ENCODE data around the gene SIL1. TPM values are rescaled to one million over a fixed set of nuclear protein-coding genes. Genes with fewer than 3 reads are reported as not detected.
A peak's percentile ranks its signal among the peaks of the same experiment; 100 is the strongest.

The SIL1 gene
- total and polyA plus RNA-seq, 5 donors: 43.4 to 51.6 (median 43.7) TPM

DNA sequence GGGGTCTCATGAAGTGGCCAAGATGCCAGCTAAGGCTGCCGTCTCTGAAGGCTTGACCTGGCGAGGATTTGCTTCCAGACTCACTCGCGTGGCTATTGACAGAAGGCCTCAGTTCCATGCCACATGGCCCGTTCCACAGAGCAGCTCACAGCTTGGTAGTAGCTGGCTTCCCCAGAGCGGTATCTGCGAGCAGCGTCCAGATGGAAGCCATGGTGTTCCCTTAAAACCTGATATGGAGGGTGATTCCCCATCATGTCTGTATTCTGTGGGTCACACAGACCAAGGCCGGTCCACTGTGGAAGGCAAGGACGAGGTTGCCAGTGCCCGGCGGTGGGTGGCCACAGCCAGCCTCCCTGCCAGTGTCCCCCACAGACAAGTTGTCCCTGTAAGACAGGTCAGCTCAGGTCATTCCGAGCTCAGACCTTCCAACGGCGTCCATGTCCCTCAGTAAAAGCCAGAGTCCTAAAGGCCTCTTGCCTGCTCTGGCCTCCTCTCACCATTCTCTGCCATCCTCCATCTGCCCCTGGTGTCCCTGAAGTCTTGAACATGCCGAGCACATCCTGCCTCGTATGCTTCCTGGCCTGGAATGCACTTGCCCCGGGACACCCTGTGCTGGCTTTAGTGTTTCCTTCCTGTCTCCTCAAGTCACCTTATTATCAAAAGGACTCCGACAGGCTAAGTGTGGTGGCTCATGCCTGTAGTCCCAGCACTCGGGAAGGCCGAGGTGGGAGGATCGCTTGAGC lies 261.8 kb downstream of the SIL1 start:
- DNase-seq (peak in 2 of 3 donors; percentile 61 to 75), ATAC-seq (peak; percentile 69 to 81)
- WGBS: 76% methylated on average over 22 of the region's 22 CpGs
- Histone ChIP-seq H3K9me3 (ENCODE audit: control insufficient read depth, low read length) (no peaks in the 10 kb centered on the region), H3K27ac (ENCODE audit: low read length) (peak overlapping the region; percentile 63), H3K4me3 (ENCODE audit: low read length) (no peak overlapping the region), H3K4me1 (ENCODE audit: control insufficient read depth, insufficient read depth, low read length) (peaks cover 7% of the 10 kb centered on the region), H3K27me3 (ENCODE audit: control insufficient read depth, insufficient read depth) (no peaks in the 10 kb centered on the region)
- intact Hi-C loops (cut with DNase I): no loop called here

DNA sequence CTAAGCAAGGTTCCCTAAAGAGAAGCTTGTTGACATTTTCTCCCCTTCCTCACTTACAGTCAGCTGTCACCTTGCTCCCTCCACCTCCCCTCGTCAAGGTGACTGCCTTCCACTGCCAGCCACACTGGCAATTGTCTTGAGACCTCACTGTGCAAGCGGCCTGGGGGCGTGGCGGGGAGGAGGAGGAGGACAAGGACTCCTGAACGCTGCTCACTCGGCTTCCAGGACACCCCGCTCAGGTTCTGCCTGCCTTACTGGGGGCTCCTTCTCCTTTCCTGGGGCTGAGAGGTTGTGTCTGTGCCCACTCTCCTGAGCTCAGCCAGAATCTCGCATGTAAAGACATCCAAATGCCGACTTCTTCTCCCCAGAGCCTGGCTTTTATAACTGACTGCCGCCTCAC lies 262.7 kb downstream of the SIL1 start:
- Histone ChIP-seq H3K4me1 (ENCODE audit: control insufficient read depth, insufficient read depth, low read length) (peaks cover 7% of the 10 kb centered on the region), H3K27me3 (ENCODE audit: control insufficient read depth, insufficient read depth) (no peaks in the 10 kb centered on the region), H3K9me3 (ENCODE audit: control insufficient read depth, low read length) (no peaks in the 10 kb centered on the region), H3K27ac (ENCODE audit: low read length) (no peak overlapping the region), H3K4me3 (ENCODE audit: low read length) (no peak overlapping the region)
- WGBS: 84% methylated on average over 10 of the region's 10 CpGs
- intact Hi-C loops (cut with DNase I): no loop called here
- DNase-seq (peak in 1 of 3 donors; percentile 63), ATAC-seq (no peak)

DNA sequence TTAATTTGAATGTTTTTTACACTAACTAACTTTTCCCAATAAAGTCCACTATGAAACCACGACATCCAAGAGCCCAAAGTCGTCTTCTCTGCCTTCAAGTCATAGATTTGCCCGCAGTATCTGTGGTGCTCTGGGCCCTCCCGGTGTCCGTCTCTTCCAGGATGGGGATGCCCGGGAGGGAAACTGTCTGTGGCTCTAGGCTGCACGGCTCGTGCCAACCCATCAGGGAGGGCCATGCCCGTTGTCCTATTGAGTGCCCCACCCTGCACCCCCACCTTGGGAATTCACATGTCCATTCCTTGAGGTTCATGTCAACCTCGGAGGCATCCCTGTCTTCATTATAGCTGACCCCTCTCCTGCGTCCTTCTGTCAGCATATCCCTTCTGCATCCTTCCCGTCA lies 263.2 kb downstream of the SIL1 start:
- Histone ChIP-seq H3K9me3 (ENCODE audit: control insufficient read depth, low read length) (no peaks in the 10 kb centered on the region), H3K27ac (ENCODE audit: low read length) (no peak overlapping the region), H3K4me3 (ENCODE audit: low read length) (no peak overlapping the region), H3K27me3 (ENCODE audit: control insufficient read depth, insufficient read depth) (no peaks in the 10 kb centered on the region), H3K4me1 (ENCODE audit: control insufficient read depth, insufficient read depth, low read length) (peaks cover 7% of the 10 kb centered on the region)
- intact Hi-C loops (cut with DNase I): no loop called here
- WGBS: 89% methylated on average over 12 of the region's 12 CpGs
- no peak for ATAC-seq
- peak in 1 of 3 donors; percentile 39 for DNase-seq

DNA sequence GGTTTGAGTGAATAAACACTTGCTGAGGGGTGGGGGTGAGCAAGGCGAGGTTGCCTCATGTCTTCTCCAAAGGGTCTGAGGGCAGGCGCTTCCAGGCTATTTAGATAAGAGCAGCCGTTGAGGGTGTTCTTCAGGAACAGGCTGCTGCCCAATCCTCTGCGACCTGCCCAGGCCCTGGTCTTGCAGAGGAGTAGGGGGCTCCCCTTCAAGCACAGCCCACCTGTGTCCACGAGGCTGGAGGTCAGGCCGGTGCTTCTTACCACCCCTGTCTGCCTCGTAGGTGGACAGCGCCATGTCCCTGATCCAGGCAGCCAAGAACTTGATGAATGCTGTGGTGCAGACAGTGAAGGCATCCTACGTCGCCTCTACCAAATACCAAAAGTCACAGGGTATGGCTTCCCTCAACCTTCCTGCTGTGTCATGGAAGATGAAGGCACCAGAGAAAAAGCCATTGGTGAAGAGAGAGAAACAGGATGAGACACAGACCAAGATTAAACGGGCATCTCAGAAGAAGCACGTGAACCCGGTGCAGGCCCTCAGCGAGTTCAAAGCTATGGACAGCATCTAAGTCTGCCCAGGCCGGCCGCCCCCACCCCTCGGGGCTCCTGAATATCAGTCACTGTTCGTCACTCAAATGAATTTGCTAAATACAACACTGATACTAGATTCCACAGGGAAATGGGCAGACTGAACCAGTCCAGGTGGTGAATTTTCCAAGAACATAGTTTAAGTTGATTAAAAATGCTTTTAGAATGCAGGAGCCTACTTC lies 264.5 kb downstream of the SIL1 start:
- ATAC-seq (no peak), DNase-seq (no peak)
- H3K4me1 ChIP-seq (ENCODE audit: control insufficient read depth, insufficient read depth, low read length): peaks cover 7% of the 10 kb centered on the region
- 84% methylated on average over 18 of the region's 18 CpGs for WGBS
- no peaks in the 10 kb centered on the region for H3K27me3 ChIP-seq (ENCODE audit: control insufficient read depth, insufficient read depth)
- H3K9me3 ChIP-seq (ENCODE audit: control insufficient read depth, low read length): no peaks in the 10 kb centered on the region
- H3K4me3 ChIP-seq (ENCODE audit: low read length): no peak overlapping the region
- no peak overlapping the region for H3K27ac ChIP-seq (ENCODE audit: low read length)
- intact Hi-C loops (cut with DNase I): no loop called here

DNA sequence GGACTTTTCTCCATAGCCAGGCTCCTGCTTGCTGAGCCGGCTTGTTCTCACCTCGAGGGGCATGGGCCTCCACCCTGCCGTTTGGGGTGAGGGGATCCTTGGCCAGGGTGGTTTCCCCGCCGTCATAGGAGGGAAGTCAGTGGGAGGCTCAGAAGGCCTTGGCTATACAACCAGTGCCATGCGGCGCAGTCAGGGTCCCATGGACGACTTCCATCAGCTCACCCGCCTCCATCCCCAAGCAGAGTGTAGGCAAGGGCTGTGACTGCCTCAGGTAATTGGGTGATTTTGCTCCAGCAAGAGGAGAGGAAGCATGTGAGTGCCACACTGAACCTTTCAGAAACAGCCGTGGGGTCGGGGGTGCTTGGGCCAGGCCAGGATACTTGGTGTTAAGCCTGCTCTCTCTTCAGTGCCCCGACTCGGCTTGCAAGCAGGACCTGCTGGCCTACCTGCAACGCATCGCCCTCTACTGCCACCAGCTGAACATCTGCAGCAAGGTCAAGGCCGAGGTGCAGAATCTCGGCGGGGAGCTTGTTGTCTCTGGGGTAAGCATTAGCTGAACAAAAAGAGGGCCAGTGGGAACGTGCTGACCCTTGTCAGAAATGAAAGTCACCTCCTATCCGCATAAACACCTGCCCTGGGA lies 265.9 kb downstream of the SIL1 start:
- ATAC-seq: no peak
- no peak for DNase-seq
- Histone ChIP-seq H3K4me1 (ENCODE audit: control insufficient read depth, insufficient read depth, low read length) (peaks cover 11% of the 10 kb centered on the region), H3K9me3 (ENCODE audit: control insufficient read depth, low read length) (no peaks in the 10 kb centered on the region), H3K4me3 (ENCODE audit: low read length) (no peak overlapping the region), H3K27me3 (ENCODE audit: control insufficient read depth, insufficient read depth) (no peaks in the 10 kb centered on the region), H3K27ac (ENCODE audit: low read length) (no peak overlapping the region)
- 87% methylated on average over 20 of the region's 20 CpGs for WGBS
- intact Hi-C loops (cut with DNase I): no loop called here

DNA sequence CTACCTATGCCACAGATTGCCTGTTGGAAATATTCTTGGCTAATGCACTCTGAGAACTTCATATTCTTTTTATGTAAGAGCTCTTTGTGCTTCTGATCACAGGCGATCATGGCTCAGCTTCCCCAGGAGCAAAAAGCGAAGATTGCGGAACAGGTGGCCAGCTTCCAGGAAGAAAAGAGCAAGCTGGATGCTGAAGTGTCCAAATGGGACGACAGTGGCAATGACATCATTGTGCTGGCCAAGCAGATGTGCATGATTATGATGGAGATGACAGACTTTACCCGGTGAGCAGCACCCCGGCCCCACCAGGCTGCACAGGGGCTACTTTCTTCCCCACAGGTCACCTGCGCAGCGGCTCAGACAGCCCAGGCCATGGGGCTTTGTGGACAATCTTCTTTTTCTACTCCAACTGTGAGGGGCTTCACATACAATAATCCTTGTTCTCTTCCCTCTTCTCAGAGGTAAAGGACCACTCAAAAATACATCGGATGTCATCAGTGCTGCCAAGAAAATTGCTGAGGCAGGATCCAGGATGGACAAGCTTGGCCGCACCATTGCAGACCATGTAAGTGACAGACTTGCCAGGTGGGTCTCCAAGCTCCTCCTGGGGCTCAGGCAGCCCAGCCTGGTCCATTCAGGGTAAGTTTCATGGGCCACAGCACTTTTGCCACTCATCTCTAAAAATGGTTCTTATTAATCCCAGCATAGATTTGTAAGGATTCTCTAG lies 267.6 kb downstream of the SIL1 start:
- ATAC-seq: no peak
- Histone ChIP-seq H3K9me3 (ENCODE audit: control insufficient read depth, low read length) (no peaks in the 10 kb centered on the region), H3K27ac (ENCODE audit: low read length) (no peak overlapping the region), H3K4me1 (ENCODE audit: control insufficient read depth, insufficient read depth, low read length) (peaks cover 4% of the 10 kb centered on the region), H3K27me3 (ENCODE audit: control insufficient read depth, insufficient read depth) (no peaks in the 10 kb centered on the region), H3K4me3 (ENCODE audit: low read length) (no peak overlapping the region)
- no peak for DNase-seq
- intact Hi-C loops (cut with DNase I): no loop called here
- 78% methylated on average over 10 of the region's 10 CpGs for WGBS

DNA sequence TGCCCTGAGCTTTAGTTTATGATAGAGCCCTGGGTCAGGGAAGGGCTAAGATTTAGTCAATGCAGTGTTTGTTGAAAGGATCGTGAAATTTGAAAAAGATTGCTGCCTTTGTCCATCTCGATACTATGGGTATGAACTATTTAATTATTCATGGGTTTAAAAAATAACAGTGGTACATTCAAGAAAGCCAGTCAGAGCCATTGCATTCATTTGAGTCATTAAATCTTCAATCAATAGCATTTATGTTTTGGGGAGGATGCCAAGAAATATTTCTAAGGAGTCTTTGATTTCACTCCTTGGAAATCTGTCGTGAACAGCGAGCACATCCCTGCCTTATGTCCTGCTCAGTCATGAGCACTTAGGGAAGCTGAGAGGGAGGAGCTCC lies 268.6 kb downstream of the SIL1 start:
- WGBS: 87% methylated on average over 4 of the region's 4 CpGs
- DNase-seq: no peak
- no peak overlapping the region for H3K4me3 ChIP-seq (ENCODE audit: low read length)

DNA sequence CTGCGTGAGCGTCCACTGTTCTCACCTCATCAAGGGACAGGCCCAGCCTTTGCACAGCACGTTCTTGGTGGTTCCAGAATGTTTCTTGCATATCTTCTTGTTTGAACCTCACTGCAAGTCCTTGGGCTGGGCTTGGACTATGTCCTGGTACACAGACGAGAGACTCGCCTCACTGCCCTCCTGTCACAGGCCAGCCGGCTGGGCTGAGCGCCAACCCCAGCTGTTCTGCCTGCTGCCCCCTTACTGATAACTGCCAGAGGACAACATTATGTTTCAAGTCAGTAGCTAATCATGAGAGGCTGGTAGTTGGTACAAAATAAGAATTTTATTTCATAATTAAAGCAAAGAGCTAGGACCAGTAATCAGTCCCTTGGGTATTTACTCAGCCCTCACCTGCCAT lies 270.2 kb downstream of the SIL1 start:
- intact Hi-C loops (cut with DNase I): no loop called here
- 36% methylated on average over 7 of the region's 7 CpGs for WGBS
- Histone ChIP-seq H3K4me1 (ENCODE audit: control insufficient read depth, insufficient read depth, low read length) (peaks cover 4% of the 10 kb centered on the region), H3K4me3 (ENCODE audit: low read length) (no peak overlapping the region), H3K27me3 (ENCODE audit: control insufficient read depth, insufficient read depth) (no peaks in the 10 kb centered on the region), H3K9me3 (ENCODE audit: control insufficient read depth, low read length) (no peaks in the 10 kb centered on the region), H3K27ac (ENCODE audit: low read length) (peak overlapping the region; percentile 19)
- peak; percentile 77 to 93 (median 93) for DNase-seq
- ATAC-seq: peak; percentile 80 to 87

More for the DNA sequence above, 268.6 kb downstream of the SIL1 start:
- H3K27ac ChIP-seq (ENCODE audit: low read length): peak overlapping the region; percentile 61
- H3K4me1 ChIP-seq (ENCODE audit: control insufficient read depth, insufficient read depth, low read length): peaks cover 4% of the 10 kb centered on the region
- no peaks in the 10 kb centered on the region for H3K9me3 ChIP-seq (ENCODE audit: control insufficient read depth, low read length)
- ATAC-seq: no peak
- H3K27me3 ChIP-seq (ENCODE audit: control insufficient read depth, insufficient read depth): no peaks in the 10 kb centered on the region
- intact Hi-C loops (cut with DNase I): no loop called here

DNA sequence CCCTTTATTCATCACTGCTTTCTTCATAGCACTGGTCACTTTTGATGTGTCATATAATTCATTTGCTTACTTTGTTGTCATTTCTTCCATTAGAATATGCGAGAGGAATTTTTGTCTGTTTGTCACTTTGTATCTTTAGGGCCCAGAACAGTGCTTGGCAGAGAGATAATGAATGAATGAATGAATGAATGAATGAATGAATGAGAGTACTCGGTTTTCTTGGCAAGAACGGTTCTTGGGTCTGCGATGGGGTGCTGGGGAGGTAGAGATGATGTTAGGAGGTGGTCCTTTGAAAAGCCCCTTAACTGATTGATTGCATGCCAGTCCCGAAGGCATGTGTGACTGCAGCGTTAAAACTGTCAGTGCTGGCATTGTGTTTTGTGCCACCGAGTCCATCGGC lies 270.6 kb downstream of the SIL1 start:
- Histone ChIP-seq H3K4me1 (ENCODE audit: control insufficient read depth, insufficient read depth, low read length) (peaks cover 4% of the 10 kb centered on the region), H3K4me3 (ENCODE audit: low read length) (no peak overlapping the region), H3K27ac (ENCODE audit: low read length) (peak overlapping the region; percentile 19), H3K27me3 (ENCODE audit: control insufficient read depth, insufficient read depth) (no peaks in the 10 kb centered on the region), H3K9me3 (ENCODE audit: control insufficient read depth, low read length) (no peaks in the 10 kb centered on the region)
- intact Hi-C loops (cut with DNase I): no loop called here
- 46% methylated on average over 8 of the region's 8 CpGs for WGBS
- ATAC-seq (no peak), DNase-seq (no peak)

DNA sequence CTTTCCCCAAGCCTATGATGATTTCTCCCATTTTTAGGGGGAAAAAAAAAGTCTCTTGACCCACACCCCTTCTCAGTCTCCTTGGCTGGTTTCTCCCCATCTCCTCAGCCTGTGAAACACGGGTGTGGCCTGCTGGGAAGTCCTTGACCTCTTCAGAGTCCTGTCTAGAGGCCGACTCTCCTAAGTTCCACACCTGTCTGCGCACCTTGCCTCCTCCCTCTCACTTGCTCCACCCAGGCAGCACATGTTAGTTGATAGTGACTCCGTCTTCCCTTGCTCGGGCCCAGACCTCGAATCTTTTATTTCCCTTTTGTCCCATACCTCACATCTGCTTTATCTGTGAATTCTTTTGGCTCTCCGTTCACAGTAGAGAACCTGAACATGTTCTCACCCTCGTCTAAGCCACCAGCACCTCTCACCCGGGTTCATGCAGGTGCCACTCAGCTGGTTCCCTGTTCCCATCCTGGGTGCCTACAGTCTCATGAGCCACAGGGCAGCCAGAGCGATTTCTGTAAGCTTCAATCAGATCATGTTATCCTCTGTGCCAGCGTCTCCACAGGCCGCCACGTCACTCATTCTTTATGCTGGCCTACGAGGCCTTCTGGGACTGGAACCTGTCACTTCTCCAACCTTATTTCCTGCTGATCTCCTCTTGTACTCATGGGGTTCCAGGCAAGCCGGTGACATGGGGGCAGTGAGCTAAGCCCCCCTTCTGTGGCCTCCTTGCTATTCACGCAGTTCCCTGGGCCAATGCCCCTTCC lies 271.3 kb downstream of the SIL1 start:
- H3K27me3 ChIP-seq (ENCODE audit: control insufficient read depth, insufficient read depth): no peaks in the 10 kb centered on the region
- no peaks in the 10 kb centered on the region for H3K9me3 ChIP-seq (ENCODE audit: control insufficient read depth, low read length)
- no peak overlapping the region for H3K4me3 ChIP-seq (ENCODE audit: low read length)
- DNase-seq: no peak
- no peak for ATAC-seq
- H3K27ac ChIP-seq (ENCODE audit: low read length): peak overlapping the region; percentile 34
- intact Hi-C loops (cut with DNase I): no loop called here
- 75% methylated on average over 16 of the region's 16 CpGs for WGBS
- H3K4me1 ChIP-seq (ENCODE audit: control insufficient read depth, insufficient read depth, low read length): peaks cover 4% of the 10 kb centered on the region

Data from right cardiac atrium (tissue), 5 donors.